Natural killer cell (primary cell): ENCODE measurements around the gene LAMC1. TPM values are rescaled to one million over a fixed set of nuclear protein-coding genes. Genes with fewer than 3 reads are reported as not detected.

Experiments
- ATAC-seq, 3 donors: fragments of 150-1000 bp in 2 of 3; fragments of 200-7000 bp in 1 of 3; cut with Tn5 transposase; 1 replicate in 1 of 3; 2 replicates in 2 of 3; pipeline ENCODE4 v1.10.0; 2021; ENCODE audit warnings: mild to moderate bottlenecking in 2 of 3, moderate library complexity in 2 of 3
- DNase-seq, 2 donors: peaks; one replicate each; pipeline versions ENCODE4 v3.0.0 to v3.0.0-alpha.2; 2013 to 2021; ENCODE audit warnings: mixed read lengths in 1 of 2
- H3K27ac ChIP-seq: one replicate; pipeline ENCODE4 v1.5.1; 2013; ENCODE audit warnings: mild to moderate bottlenecking, low read length
- H3K27me3 ChIP-seq: one replicate; pipeline ENCODE4 v1.6.1; 2013; ENCODE audit warnings: low read length; ENCODE audit not compliant: control insufficient read depth, insufficient read depth
- H3K36me3 ChIP-seq: one replicate; pipeline ENCODE4 v1.6.1; 2013; ENCODE audit warnings: low read length; ENCODE audit not compliant: control insufficient read depth, insufficient read depth
- H3K4me1 ChIP-seq: one replicate; pipeline ENCODE4 v1.6.1; 2013; ENCODE audit warnings: low read length; ENCODE audit not compliant: control insufficient read depth, insufficient read depth
- H3K4me3 ChIP-seq: one replicate; pipeline ENCODE4 v1.5.1; 2013; ENCODE audit warnings: low read length
- H3K9me3 ChIP-seq: one replicate; pipeline ENCODE4 v1.6.1; 2013; ENCODE audit warnings: low read length; ENCODE audit not compliant: control insufficient read depth, insufficient read depth
- H3K27ac Mint-ChIP-seq, 2 donors: one replicate each; pipeline ENCODE4 v1.8.0; 2022; ENCODE audit warnings: mild to moderate bottlenecking in 2 of 2, mixed read lengths in 2 of 2, moderate library complexity in 1 of 2
- H3K27me3 Mint-ChIP-seq, 2 donors: one replicate each; pipeline ENCODE4 v1.8.0; 2022; ENCODE audit warnings: low read depth in 2 of 2, mixed read lengths in 2 of 2
- H3K36me3 Mint-ChIP-seq: one replicate; pipeline ENCODE4 v1.8.0; 2022; ENCODE audit warnings: mixed read lengths
- H3K4me1 Mint-ChIP-seq, 2 donors: one replicate each; pipeline ENCODE4 v1.8.0; 2022; ENCODE audit warnings: mixed read lengths in 2 of 2
- H3K4me3 Mint-ChIP-seq: one replicate; pipeline ENCODE4 v1.8.0; 2022; ENCODE audit warnings: mild to moderate bottlenecking, moderate library complexity, mixed read lengths
- H3K9me3 Mint-ChIP-seq, 2 donors: one replicate each; pipeline ENCODE4 v1.8.0; 2022; ENCODE audit warnings: mixed read lengths in 2 of 2
- WGBS: methylation state at CpG from one replicate; pipeline ENCODE4 v1.1.7; 2013; ENCODE audit warnings: missing lambda C conversion rate; ENCODE audit not compliant: insufficient coverage; 5-methylcytosine and 5-hydroxymethylcytosine counted together
- intact Hi-C: fragments of 100-400 bp; cut with micrococcal nuclease; formaldehyde crosslinking; loops from one replicate; pipeline ENCODE4 v1.14.2; 2022
- total RNA-seq, 4 donors: library from RNA; stranded (reverse); fragments of 120-200 nt in 1 of 4; gene quantifications; one replicate each; pipeline versions ENCODE4 v1.2.3 to v1.2.4, GENCODE V29; 2013 to 2022
- TF ChIP-seq, protein P1 (sequence below): fragments of 200-600 bp; IDR thresholded peaks from one replicate; pipeline ENCODE4 v1.8.0; 2022; ENCODE audit warnings: antibody characterized with exemption

The LAMC1 gene
- total RNA-seq, 3 donors from 2014 or later (not counting 1 experiment from before 2014, with no cell fraction given), result 0.33 to 0.66 (median 0.58) TPM

DNA sequence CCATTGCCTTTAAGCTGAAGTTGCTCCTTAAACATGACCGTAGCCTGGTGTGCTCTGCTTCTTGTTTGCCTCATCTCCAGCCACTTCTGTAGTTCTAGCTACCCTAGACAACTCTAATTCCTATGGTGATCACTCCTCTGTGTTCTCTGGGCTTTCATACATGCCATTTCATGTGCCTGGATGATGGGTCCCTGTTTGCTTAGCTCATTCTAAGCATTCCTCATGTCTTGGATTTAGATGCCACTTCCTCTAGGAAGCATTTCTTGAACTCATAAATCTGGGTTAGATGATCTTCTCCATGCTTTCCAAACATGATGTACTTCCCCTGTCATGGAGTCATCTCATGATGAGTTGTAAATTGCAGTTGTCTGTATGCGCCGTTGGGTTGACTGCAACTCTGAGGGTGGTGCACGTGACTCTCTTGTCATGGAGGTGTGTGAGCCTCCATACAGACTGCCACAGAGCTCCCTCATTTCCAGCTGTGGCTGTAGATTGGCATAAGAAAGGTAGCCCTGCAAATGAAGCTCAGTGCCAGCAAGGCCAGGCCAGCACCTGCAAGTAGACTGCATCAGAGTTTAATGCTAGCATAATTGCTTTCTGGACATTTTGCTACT is 77.2 kb downstream of the LAMC1 start:
- WGBS, result 87% methylated on average over 4 of the region's 4 CpGs
- H3K36me3 Mint-ChIP-seq, result no peaks in the 10 kb centered on the region
- peaks cover 0 to 2% of the 10 kb centered on the region in 2 donors for H3K27me3 Mint-ChIP-seq
- Histone ChIP-seq H3K27me3 (no peaks in the 10 kb centered on the region), H3K36me3 (no peaks in the 10 kb centered on the region), H3K4me3 (no peak overlapping the region), H3K27ac (no peak overlapping the region), H3K4me1 (no peaks in the 10 kb centered on the region), H3K9me3 (no peaks in the 10 kb centered on the region)
- ATAC-seq (no peak), DNase-seq (no peak)
- H3K9me3 Mint-ChIP-seq, result no peaks in the 10 kb centered on the region
- no peak overlapping the region for H3K27ac Mint-ChIP-seq
- TF ChIP-seq, protein P1, sequence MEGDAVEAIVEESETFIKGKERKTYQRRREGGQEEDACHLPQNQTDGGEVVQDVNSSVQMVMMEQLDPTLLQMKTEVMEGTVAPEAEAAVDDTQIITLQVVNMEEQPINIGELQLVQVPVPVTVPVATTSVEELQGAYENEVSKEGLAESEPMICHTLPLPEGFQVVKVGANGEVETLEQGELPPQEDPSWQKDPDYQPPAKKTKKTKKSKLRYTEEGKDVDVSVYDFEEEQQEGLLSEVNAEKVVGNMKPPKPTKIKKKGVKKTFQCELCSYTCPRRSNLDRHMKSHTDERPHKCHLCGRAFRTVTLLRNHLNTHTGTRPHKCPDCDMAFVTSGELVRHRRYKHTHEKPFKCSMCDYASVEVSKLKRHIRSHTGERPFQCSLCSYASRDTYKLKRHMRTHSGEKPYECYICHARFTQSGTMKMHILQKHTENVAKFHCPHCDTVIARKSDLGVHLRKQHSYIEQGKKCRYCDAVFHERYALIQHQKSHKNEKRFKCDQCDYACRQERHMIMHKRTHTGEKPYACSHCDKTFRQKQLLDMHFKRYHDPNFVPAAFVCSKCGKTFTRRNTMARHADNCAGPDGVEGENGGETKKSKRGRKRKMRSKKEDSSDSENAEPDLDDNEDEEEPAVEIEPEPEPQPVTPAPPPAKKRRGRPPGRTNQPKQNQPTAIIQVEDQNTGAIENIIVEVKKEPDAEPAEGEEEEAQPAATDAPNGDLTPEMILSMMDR, result no peak
- H3K4me3 Mint-ChIP-seq, result no peak overlapping the region
- H3K4me1 Mint-ChIP-seq, result no peaks in the 10 kb centered on the region
- intact Hi-C loops, result no loop called here

DNA sequence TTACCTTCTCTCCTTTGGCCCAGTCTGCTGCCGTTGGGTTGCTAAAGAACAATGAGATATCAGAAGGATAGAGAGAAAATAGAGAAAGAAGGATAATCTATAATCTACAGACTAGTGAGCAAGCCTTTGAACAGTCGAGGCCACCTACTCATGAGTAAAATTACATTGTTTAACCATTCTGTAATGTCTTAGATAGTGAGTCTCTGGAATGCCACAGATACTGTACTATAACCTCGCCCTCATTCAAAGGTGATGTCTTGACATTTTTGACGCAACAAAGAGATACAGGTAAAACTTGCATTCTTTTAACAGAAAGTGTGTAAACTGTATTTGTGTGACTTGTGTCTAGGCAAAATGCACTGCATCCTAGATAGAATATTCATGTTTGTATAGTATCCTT is 77.9 kb downstream of the LAMC1 start:
- H3K27ac Mint-ChIP-seq, result no peak overlapping the region
- intact Hi-C loops, result no loop called here

GRCh38 chr1:183101841-183102276 is 78.6 kb downstream of the LAMC1 start:
- no peaks in the 10 kb centered on the region for H3K4me1 Mint-ChIP-seq

More for the DNA sequence above, 77.9 kb downstream of the LAMC1 start:
- H3K27me3 ChIP-seq, result no peaks in the 10 kb centered on the region
- WGBS, result 84% methylated on average over 4 of the region's 4 CpGs
- H3K36me3 ChIP-seq, result no peaks in the 10 kb centered on the region
- H3K4me1 ChIP-seq, result no peaks in the 10 kb centered on the region
- H3K4me3 ChIP-seq, result no peak overlapping the region
- no peak overlapping the region for H3K4me3 Mint-ChIP-seq
- H3K9me3 ChIP-seq, result no peaks in the 10 kb centered on the region
- H3K9me3 Mint-ChIP-seq, result no peaks in the 10 kb centered on the region
- no peak for DNase-seq
- no peaks in the 10 kb centered on the region for H3K36me3 Mint-ChIP-seq
- no peak for ATAC-seq
- no peak overlapping the region for H3K27ac ChIP-seq
- H3K4me1 Mint-ChIP-seq, result no peaks in the 10 kb centered on the region
- TF ChIP-seq, protein P1, result no peak
- H3K27me3 Mint-ChIP-seq, result peaks cover 0 to 2% of the 10 kb centered on the region in 2 donors

More at GRCh38 chr1:183101841-183102276, 78.6 kb downstream of the LAMC1 start:
- Mint-ChIP-seq H3K9me3 (no peaks in the 10 kb centered on the region), H3K4me3 (no peak overlapping the region), H3K36me3 (no peaks in the 10 kb centered on the region), H3K27me3 (peaks cover 0 to 2% of the 10 kb centered on the region in 2 donors), H3K27ac (no peak overlapping the region)
- H3K27ac ChIP-seq, result no peak overlapping the region
- no peaks in the 10 kb centered on the region for H3K9me3 ChIP-seq
- H3K4me3 ChIP-seq, result no peak overlapping the region
- WGBS, result 58% methylated on average over 7 of the region's 8 CpGs
- DNase-seq, result no peak
- H3K36me3 ChIP-seq, result no peaks in the 10 kb centered on the region
- TF ChIP-seq, protein P1, result no peak
- ATAC-seq, result no peak
- no peaks in the 10 kb centered on the region for H3K4me1 ChIP-seq
- intact Hi-C loops, result no loop called here
- H3K27me3 ChIP-seq, result no peaks in the 10 kb centered on the region
